H1 (cell line): Measurements from ENCODE around the gene ARMH4. TPM values are rescaled to one million over a fixed set of nuclear protein-coding genes. Genes with fewer than 3 reads are reported as not detected.

ENCODE experiments used
- CTCF ChIA-PET: fragments of 300-600 bp; sonication (Branson Sonifier 250); formaldehyde crosslinking; loops from one replicate; lab custom pipeline; 2021; ENCODE audit not compliant: partially characterized antibody; lab: Charles Lee
- POLR2A ChIA-PET: fragments of 300-600 bp; sonication (Branson Sonifier 250); formaldehyde crosslinking; loops from one replicate; lab custom pipeline; 2021; ENCODE audit warnings: inconsistent platforms; ENCODE audit not compliant: partially characterized antibody; lab: Charles Lee
- DNase-seq, 2 experiments: peaks; one replicate each; pipeline versions ENCODE4 v3.0.0 to v3.0.0-alpha.2; 2010 to 2022; ENCODE audit warnings: low spot score in 2 of 2, low read depth in 1 of 2, mixed read lengths in 1 of 2
- FAIRE-seq: peaks from 2 replicates; lab custom pipeline; 2011; peaks lifted over from hg19 to GRCh38; lab: Jason Lieb, UNC
- H2AFZ ChIP-seq: 2 replicates; pipeline ENCODE4 v1.8.1; 2012; ENCODE audit warnings: low read length, inconsistent platforms
- H2AK5ac ChIP-seq: 2 replicates; pipeline ENCODE4 v1.6.1; 2013; ENCODE audit warnings: low read depth, low read length
- H2BK120ac ChIP-seq: replicated peaks from 2 replicates; pipeline ENCODE3; 2013; ENCODE audit warnings: low read depth, low read length, inconsistent platforms
- H2BK12ac ChIP-seq: 2 replicates; pipeline ENCODE4 v1.6.1; 2013; ENCODE audit warnings: low read depth, low read length
- H2BK15ac ChIP-seq: 2 replicates; pipeline ENCODE4 v1.6.1; 2013; ENCODE audit warnings: low read length
- H2BK20ac ChIP-seq: 2 replicates; pipeline ENCODE4 v1.6.1; 2013; ENCODE audit warnings: low read length
- H2BK5ac ChIP-seq: 2 replicates; pipeline ENCODE4 v1.6.1; 2013; ENCODE audit warnings: low read depth, low read length
- H3K14ac ChIP-seq: 2 replicates; pipeline ENCODE4 v1.6.1; 2013; ENCODE audit warnings: inconsistent platforms; ENCODE audit not compliant: insufficient read length
- H3K18ac ChIP-seq: 2 replicates; pipeline ENCODE4 v1.6.1; 2013; ENCODE audit warnings: low read length; ENCODE audit errors: extremely low read depth
- H3K23ac ChIP-seq: 2 replicates; pipeline ENCODE4 v1.6.1; 2013; ENCODE audit warnings: inconsistent platforms; ENCODE audit not compliant: insufficient read length
- H3K23me2 ChIP-seq: 2 replicates; pipeline ENCODE4 v1.6.1; 2013; ENCODE audit warnings: low read depth, low read length
- H3K27ac ChIP-seq: 2 replicates; pipeline ENCODE4 v1.6.1; 2011; ENCODE audit warnings: low read depth, low read length, inconsistent platforms
- H3K27me3 ChIP-seq, 4 experiments: replicated peaks in 1 of 4; 1 replicate in 1 of 4; 2 replicates in 3 of 4; pipeline versions ENCODE4 v1.6.1 to v1.8.1; 2011 to 2013; ENCODE audit warnings: low read length in 3 of 4, mild to moderate bottlenecking in 3 of 4, inconsistent platforms in 2 of 4, mixed read lengths in 2 of 4, moderate library complexity in 1 of 4; ENCODE audit not compliant: control insufficient read depth in 3 of 4, insufficient read depth in 3 of 4; ENCODE audit errors: extremely low read depth in 1 of 4
- H3K36me3 ChIP-seq, 4 experiments: 2 replicates each; pipeline versions ENCODE4 v1.6.1 to v1.8.1; 2011 to 2013; ENCODE audit warnings: mild to moderate bottlenecking in 4 of 4, low read length in 3 of 4, moderate library complexity in 2 of 4, control low read depth in 1 of 4, inconsistent platforms in 1 of 4; ENCODE audit not compliant: insufficient read depth in 4 of 4, control insufficient read depth in 2 of 4
- H3K4ac ChIP-seq: replicated peaks from 2 replicates; pipeline ENCODE3; 2013; ENCODE audit warnings: low read length, low read depth, mixed read lengths, inconsistent platforms; ENCODE audit not compliant: insufficient read length
- H3K4me1 ChIP-seq, 4 experiments: replicated peaks in 1 of 4; 1 replicate in 1 of 4; 2 replicates in 3 of 4; pipeline versions ENCODE4 v1.6.1 to v1.8.1; 2011 to 2013; ENCODE audit warnings: low read length in 3 of 4, inconsistent platforms in 2 of 4, mixed read lengths in 1 of 4; ENCODE audit not compliant: insufficient read depth in 4 of 4, control insufficient read depth in 3 of 4
- H3K4me2 ChIP-seq, 2 experiments: 2 replicates each; pipeline versions ENCODE4 v1.6.1 to v1.8.1; 2011 to 2013; ENCODE audit warnings: low read depth in 2 of 2, low read length in 2 of 2, control low read depth in 1 of 2, inconsistent platforms in 1 of 2, mild to moderate bottlenecking in 1 of 2; ENCODE audit not compliant: insufficient read depth in 1 of 2
- H3K4me3 ChIP-seq, 4 experiments: fragments of 200-600, 300-600 bp in 1 of 4; sonication (generic), shearing (Covaris generic), sonication (Bioruptor Twin) in 1 of 4; 2 replicates each; pipeline versions ENCODE4 v1.5.1 to v1.8.1; 2011 to 2016; ENCODE audit warnings: low read length in 4 of 4, low read depth in 3 of 4, control low read depth in 2 of 4, inconsistent platforms in 2 of 4, mild to moderate bottlenecking in 2 of 4, mixed read lengths in 1 of 4, moderate library complexity in 1 of 4; ENCODE audit not compliant: insufficient read depth in 2 of 4; ENCODE audit errors: extremely low read depth in 1 of 4
- H3K56ac ChIP-seq: replicated peaks from 2 replicates; pipeline ENCODE3; 2013; ENCODE audit warnings: low read depth, mild to moderate bottlenecking, mixed read lengths, low read length, inconsistent platforms; ENCODE audit not compliant: insufficient read length
- H3K79me1 ChIP-seq: 2 replicates; pipeline ENCODE4 v1.6.1; 2013; ENCODE audit warnings: low read depth, low read length, control low read depth
- H3K79me2 ChIP-seq, 2 experiments: 2 replicates each; pipeline versions ENCODE4 v1.6.1 to v1.8.1; 2012 to 2013; ENCODE audit warnings: low read length in 2 of 2, mild to moderate bottlenecking in 2 of 2, inconsistent platforms in 1 of 2; ENCODE audit not compliant: insufficient read depth in 2 of 2, control insufficient read depth in 1 of 2
- H3K9ac ChIP-seq, 4 experiments: replicated peaks in 1 of 4; 1 replicate in 1 of 4; 2 replicates in 3 of 4; pipeline versions ENCODE4 v1.6.1 to v1.8.1; 2011 to 2013; ENCODE audit warnings: low read depth in 3 of 4, low read length in 3 of 4, control low read depth in 2 of 4, mild to moderate bottlenecking in 2 of 4, moderate library complexity in 2 of 4, inconsistent platforms in 1 of 4; ENCODE audit errors: extremely low read depth in 1 of 4
- H3K9me3 ChIP-seq, 2 experiments: 2 replicates each; pipeline versions ENCODE4 v1.6.1 to v1.8.1; 2012 to 2013; ENCODE audit warnings: mild to moderate bottlenecking in 2 of 2, moderate library complexity in 2 of 2, control low read depth in 1 of 2, inconsistent platforms in 1 of 2, low read depth in 1 of 2, low read length in 1 of 2, mixed read lengths in 1 of 2; ENCODE audit not compliant: insufficient read depth in 2 of 2
- H4K20me1 ChIP-seq, 2 experiments: replicated peaks in 1 of 2; 2 replicates each; pipeline versions ENCODE3 to v1.8.1; 2011 to 2013; ENCODE audit warnings: inconsistent platforms in 2 of 2, low read length in 2 of 2, mild to moderate bottlenecking in 1 of 2; ENCODE audit not compliant: insufficient read depth in 2 of 2, control insufficient read depth in 1 of 2
- H4K5ac ChIP-seq: 2 replicates; pipeline ENCODE4 v1.6.1; 2013; ENCODE audit warnings: low read length, low read depth, mixed read lengths, inconsistent platforms; ENCODE audit not compliant: insufficient read length
- H4K8ac ChIP-seq: 2 replicates; pipeline ENCODE4 v1.8.0; 2013; ENCODE audit warnings: mild to moderate bottlenecking, moderate library complexity, low read length, inconsistent platforms; ENCODE audit not compliant: insufficient read depth; ENCODE audit errors: extremely low read depth
- H4K91ac ChIP-seq: replicated peaks from 2 replicates; pipeline ENCODE3; 2013; ENCODE audit warnings: low read length, mixed read lengths, inconsistent platforms; ENCODE audit not compliant: insufficient read length
- CTBP2 ChIP-seq: IDR thresholded peaks from 2 replicates; pipeline ENCODE4 v1.7.0; 2011; ENCODE audit warnings: borderline replicate concordance, mild to moderate bottlenecking, moderate library complexity, mixed read lengths, low read length; ENCODE audit not compliant: insufficient read depth, insufficient read length
- HDAC2 ChIP-seq, 2 experiments: fragments of 300-600 bp in 1 of 2; sonication (generic) in 1 of 2; IDR thresholded peaks; 2 replicates each; pipeline ENCODE4 v1.6.1; 2011 to 2012; ENCODE audit warnings: low read depth in 2 of 2, low read length in 2 of 2, mild to moderate bottlenecking in 2 of 2, moderate library complexity in 2 of 2, borderline replicate concordance in 1 of 2, inconsistent platforms in 1 of 2
- KDM1A ChIP-seq: fragments of 200-600, 300-600 bp; sonication (generic); IDR thresholded peaks from 2 replicates; pipeline ENCODE4 v1.7.1; 2016; ENCODE audit warnings: mild to moderate bottlenecking, low read length, borderline replicate concordance
- POLR2AphosphoS5 ChIP-seq: IDR thresholded peaks from 2 replicates; pipeline ENCODE4 v1.6.1; 2011; ENCODE audit warnings: low read depth, low read length
- SRF ChIP-seq: IDR thresholded peaks from 2 replicates; pipeline ENCODE4 v1.6.1; 2011; ENCODE audit warnings: mild to moderate bottlenecking, low read depth, low read length, moderate library complexity
- USF2 ChIP-seq: IDR thresholded peaks from 2 replicates; pipeline ENCODE4 v1.6.1; 2011; ENCODE audit warnings: low read length, improper control_type of control experiment
- WGBS, 2 experiments: shearing (Covaris generic) in 1 of 2; methylation state at CpG; one replicate each; pipeline versions ENCODE4 v1.1.6 to v1.1.7; 2013 to 2015; ENCODE audit warnings: low lambda C conversion rate in 2 of 2, mixed read lengths in 2 of 2, inconsistent platforms in 1 of 2, low coverage in 1 of 2, missing lambda C conversion rate in 1 of 2; ENCODE audit not compliant: insufficient replicate concordance in 2 of 2, insufficient coverage in 1 of 2, insufficient read length in 1 of 2; ENCODE audit errors: extremely low coverage in 1 of 2, missing lambda C conversion rate in 1 of 2; 5-methylcytosine and 5-hydroxymethylcytosine counted together
- polyA plus RNA-seq, 7 experiments: library from polyadenylated mRNA; depleted of rRNA in 3 of 7; stranded (reverse) in 5 of 7; unstranded in 2 of 7; fragments of >200 nt in 5 of 7; fragments of 200-250 nt in 2 of 7; gene quantifications; 1 replicate in 5 of 7; 2 replicates in 1 of 7; 4 replicates in 1 of 7; pipeline versions ENCODE4 v1.2.1 to v1.2.3, GENCODE V29; 2011 to 2013; ENCODE audit warnings: missing spikeins in 2 of 7, mixed read lengths in 2 of 7
- total RNA-seq: library from RNA; stranded (reverse); fragmentation: NEBNext Ultra II Directional; extraction: Animal tissue kit (Norgen Biotek cat#: 25700); gene quantifications from 2 replicates; pipeline ENCODE4 v1.2.1, GENCODE V29; 2021

Gene ARMH4
- total and polyA plus RNA-seq, 2 of the 8 experiments (the other 6 are each of a cell fraction or from before 2014, with no cell fraction given), result 7.1 to 25.4 TPM

GRCh38 chr14:58138714-58139482 is 13.1 kb downstream of the ARMH4 start:
- no peak overlapping the region for H3K4ac ChIP-seq
- no peak overlapping the region for H3K9ac ChIP-seq
- H3K36me3 ChIP-seq, result no peaks in the 10 kb centered on the region; a peak in 2 of 8 replicates
- H3K4me2 ChIP-seq, result no peak overlapping the region
- H3K79me2 ChIP-seq, result no peaks in the 10 kb centered on the region
- no peak overlapping the region for H3K14ac ChIP-seq
- H3K4me3 ChIP-seq, result no peak overlapping the region
- no peak overlapping the region for H2BK5ac ChIP-seq
- ChIA-PET POLR2A (no interaction called here), CTCF (interaction anchor here (0.6 to 0.7 kb wide), 2 partner anchors 30 to 794 kb away, joined by 3 to 4 read pairs; no protein-coding TSS in a partner anchor)
- H3K27me3 ChIP-seq, result no peaks in the 10 kb centered on the region
- H2BK20ac ChIP-seq, result no peak overlapping the region
- H3K23ac ChIP-seq, result no peak overlapping the region
- H2AK5ac ChIP-seq, result no peak overlapping the region
- no peak for FAIRE-seq
- H2BK15ac ChIP-seq, result no peak overlapping the region
- no peak for DNase-seq
- TF ChIP-seq CTBP2, result no peak
- TF ChIP-seq POLR2AphosphoS5, result no peak
- TF ChIP-seq USF2, result no peak
- no peak for TF ChIP-seq KDM1A
- TF ChIP-seq HDAC2 (IDR thresholded peaks at IDR 0.05; ENCODE audit: borderline replicate concordance in 1 of 2, low read depth in 2 of 2, low read length in 2 of 2), result no peak
- TF ChIP-seq SRF, result no peak
- TF ChIP-seq, all 59 proteins: peak for 0
- Histone ChIP-seq H3K4me1 (no peaks in the 10 kb centered on the region), H3K18ac (no peak overlapping the region), H3K27ac (no peak overlapping the region), H2BK120ac (no peak overlapping the region), H3K56ac (no peak overlapping the region), H3K79me1 (no peaks in the 10 kb centered on the region; the same call in 1 of the 2 replicates), H3K9me3 (no peaks in the 10 kb centered on the region), H2BK12ac (no peak overlapping the region), H4K91ac (no peak overlapping the region), H4K5ac (no peak overlapping the region), H3K23me2 (no peaks in the 10 kb centered on the region), H4K8ac (no peak overlapping the region), H2AFZ (no peak overlapping the region), H4K20me1 (no peaks in the 10 kb centered on the region)
- 94% methylated on average over 10 of the region's 10 CpGs; no CpG with 5 or more reads in 1 of the 2 experiments for WGBS, 2 experiments
